ENCODE data around the gene TMEM203. TPM values are rescaled to one million over a fixed set of nuclear protein-coding genes. Genes with fewer than 3 reads are reported as not detected.

Gene TMEM203
- total and polyA plus RNA-seq, 2 of the 13 experiments (the other 11 are each of a cell fraction or from before 2014, with no cell fraction given), result 23.4 to 36.7 TPM

GRCh38 chr9:137254624-137255447, 49.4 kb upstream of the TMEM203 start, which contains the start of gene NELFB (continued):
- TF ChIP-seq, protein P1, sequence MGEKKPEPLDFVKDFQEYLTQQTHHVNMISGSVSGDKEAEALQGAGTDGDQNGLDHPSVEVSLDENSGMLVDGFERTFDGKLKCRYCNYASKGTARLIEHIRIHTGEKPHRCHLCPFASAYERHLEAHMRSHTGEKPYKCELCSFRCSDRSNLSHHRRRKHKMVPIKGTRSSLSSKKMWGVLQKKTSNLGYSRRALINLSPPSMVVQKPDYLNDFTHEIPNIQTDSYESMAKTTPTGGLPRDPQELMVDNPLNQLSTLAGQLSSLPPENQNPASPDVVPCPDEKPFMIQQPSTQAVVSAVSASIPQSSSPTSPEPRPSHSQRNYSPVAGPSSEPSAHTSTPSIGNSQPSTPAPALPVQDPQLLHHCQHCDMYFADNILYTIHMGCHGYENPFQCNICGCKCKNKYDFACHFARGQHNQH (CRISPR knock-in tag; IDR thresholded peaks at IDR 0.05), result no peak; the same call in 1 of the 2 replicates
- TF ChIP-seq ZFP82 (CRISPR knock-in tag; IDR thresholded peaks at IDR 0.05; ENCODE audit: borderline replicate concordance) (no peak), GPN1 (CRISPR knock-in tag; IDR thresholded peaks at IDR 0.05; ENCODE audit: borderline replicate concordance) (no peak; the same call in 1 of the 2 replicates), ZNF781 (CRISPR knock-in tag; IDR thresholded peaks at IDR 0.05; ENCODE audit: borderline replicate concordance, not compliant biosample characterization) (peak; percentile 28), HOXD1 (CRISPR knock-in tag; IDR thresholded peaks at IDR 0.05) (peak; percentile 81; the same call in 1 of the 2 replicates), ZNF652 (CRISPR knock-in tag; IDR thresholded peaks at IDR 0.05; ENCODE audit: borderline replicate concordance, low read depth) (no peak), FOXM1 (CRISPR knock-in tag; IDR thresholded peaks at IDR 0.05) (no peak), ZBTB7A (CRISPR knock-in tag; IDR thresholded peaks at IDR 0.05) (0 out of 2 replicates have a peak, but pooled peaks have one; percentile 42), POLR2AphosphoS5 (IDR thresholded peaks at IDR 0.05; ENCODE audit: low read depth, low read length) (peak; percentile 88), ZNF790 (CRISPR knock-in tag; IDR thresholded peaks at IDR 0.05; ENCODE audit: borderline replicate concordance) (no peak), ZNF562 (CRISPR knock-in tag; IDR thresholded peaks at IDR 0.05; ENCODE audit: borderline replicate concordance) (no peak), GATA4 (IDR thresholded peaks at IDR 0.05; ENCODE audit: borderline replicate concordance, low read depth) (peak; percentile 46; the same call in 1 of the 2 replicates), ATAD3A (CRISPR knock-in tag; IDR thresholded peaks at IDR 0.05) (no peak), DPF2 (CRISPR knock-in tag; IDR thresholded peaks at IDR 0.05; ENCODE audit: borderline replicate concordance, low read depth) (no peak), ZNF468 (CRISPR knock-in tag; IDR thresholded peaks at IDR 0.05) (no peak), FOXK1 (CRISPR knock-in tag; IDR thresholded peaks at IDR 0.05; ENCODE audit: borderline replicate concordance, low read depth) (peak; percentile 20; the same call in 1 of the 2 replicates), RFX3 (CRISPR knock-in tag; IDR thresholded peaks at IDR 0.05) (no peak), ZNF263 (CRISPR knock-in tag; IDR thresholded peaks at IDR 0.05) (no peak), EHMT2 (IDR thresholded peaks at IDR 0.05; ENCODE audit: borderline replicate concordance, low read depth, low read length) (no peak)
- TF ChIP-seq, protein P2, sequence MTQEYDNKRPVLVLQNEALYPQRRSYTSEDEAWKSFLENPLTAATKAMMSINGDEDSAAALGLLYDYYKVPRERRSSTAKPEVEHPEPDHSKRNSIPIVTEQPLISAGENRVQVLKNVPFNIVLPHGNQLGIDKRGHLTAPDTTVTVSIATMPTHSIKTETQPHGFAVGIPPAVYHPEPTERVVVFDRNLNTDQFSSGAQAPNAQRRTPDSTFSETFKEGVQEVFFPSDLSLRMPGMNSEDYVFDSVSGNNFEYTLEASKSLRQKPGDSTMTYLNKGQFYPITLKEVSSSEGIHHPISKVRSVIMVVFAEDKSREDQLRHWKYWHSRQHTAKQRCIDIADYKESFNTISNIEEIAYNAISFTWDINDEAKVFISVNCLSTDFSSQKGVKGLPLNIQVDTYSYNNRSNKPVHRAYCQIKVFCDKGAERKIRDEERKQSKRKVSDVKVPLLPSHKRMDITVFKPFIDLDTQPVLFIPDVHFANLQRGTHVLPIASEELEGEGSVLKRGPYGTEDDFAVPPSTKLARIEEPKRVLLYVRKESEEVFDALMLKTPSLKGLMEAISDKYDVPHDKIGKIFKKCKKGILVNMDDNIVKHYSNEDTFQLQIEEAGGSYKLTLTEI (CRISPR knock-in tag; conservative IDR thresholded peaks at IDR 0.05), result no peak
- TF ChIP-seq, protein P3, sequence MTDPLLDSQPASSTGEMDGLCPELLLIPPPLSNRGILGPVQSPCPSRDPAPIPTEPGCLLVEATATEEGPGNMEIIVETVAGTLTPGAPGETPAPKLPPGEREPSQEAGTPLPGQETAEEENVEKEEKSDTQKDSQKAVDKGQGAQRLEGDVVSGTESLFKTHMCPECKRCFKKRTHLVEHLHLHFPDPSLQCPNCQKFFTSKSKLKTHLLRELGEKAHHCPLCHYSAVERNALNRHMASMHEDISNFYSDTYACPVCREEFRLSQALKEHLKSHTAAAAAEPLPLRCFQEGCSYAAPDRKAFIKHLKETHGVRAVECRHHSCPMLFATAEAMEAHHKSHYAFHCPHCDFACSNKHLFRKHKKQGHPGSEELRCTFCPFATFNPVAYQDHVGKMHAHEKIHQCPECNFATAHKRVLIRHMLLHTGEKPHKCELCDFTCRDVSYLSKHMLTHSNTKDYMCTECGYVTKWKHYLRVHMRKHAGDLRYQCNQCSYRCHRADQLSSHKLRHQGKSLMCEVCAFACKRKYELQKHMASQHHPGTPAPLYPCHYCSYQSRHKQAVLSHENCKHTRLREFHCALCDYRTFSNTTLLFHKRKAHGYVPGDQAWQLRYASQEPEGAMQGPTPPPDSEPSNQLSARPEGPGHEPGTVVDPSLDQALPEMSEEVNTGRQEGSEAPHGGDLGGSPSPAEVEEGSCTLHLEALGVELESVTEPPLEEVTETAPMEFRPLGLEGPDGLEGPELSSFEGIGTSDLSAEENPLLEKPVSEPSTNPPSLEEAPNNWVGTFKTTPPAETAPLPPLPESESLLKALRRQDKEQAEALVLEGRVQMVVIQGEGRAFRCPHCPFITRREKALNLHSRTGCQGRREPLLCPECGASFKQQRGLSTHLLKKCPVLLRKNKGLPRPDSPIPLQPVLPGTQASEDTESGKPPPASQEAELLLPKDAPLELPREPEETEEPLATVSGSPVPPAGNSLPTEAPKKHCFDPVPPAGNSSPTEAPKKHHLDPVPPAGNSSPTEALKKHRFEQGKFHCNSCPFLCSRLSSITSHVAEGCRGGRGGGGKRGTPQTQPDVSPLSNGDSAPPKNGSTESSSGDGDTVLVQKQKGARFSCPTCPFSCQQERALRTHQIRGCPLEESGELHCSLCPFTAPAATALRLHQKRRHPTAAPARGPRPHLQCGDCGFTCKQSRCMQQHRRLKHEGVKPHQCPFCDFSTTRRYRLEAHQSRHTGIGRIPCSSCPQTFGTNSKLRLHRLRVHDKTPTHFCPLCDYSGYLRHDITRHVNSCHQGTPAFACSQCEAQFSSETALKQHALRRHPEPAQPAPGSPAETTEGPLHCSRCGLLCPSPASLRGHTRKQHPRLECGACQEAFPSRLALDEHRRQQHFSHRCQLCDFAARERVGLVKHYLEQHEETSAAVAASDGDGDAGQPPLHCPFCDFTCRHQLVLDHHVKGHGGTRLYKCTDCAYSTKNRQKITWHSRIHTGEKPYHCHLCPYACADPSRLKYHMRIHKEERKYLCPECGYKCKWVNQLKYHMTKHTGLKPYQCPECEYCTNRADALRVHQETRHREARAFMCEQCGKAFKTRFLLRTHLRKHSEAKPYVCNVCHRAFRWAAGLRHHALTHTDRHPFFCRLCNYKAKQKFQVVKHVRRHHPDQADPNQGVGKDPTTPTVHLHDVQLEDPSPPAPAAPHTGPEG (CRISPR knock-in tag; IDR thresholded peaks at IDR 0.05), result peak; percentile 49; the same call in 1 of the 2 replicates
